GM12892 (cell line): ENCODE data around the gene ZDHHC20.
"Not testable (repeated sequence)": the region's sequence is repeated elsewhere in the genome, so short reads cannot be mapped to it uniquely, and the experiment has no call there.

Experiments used
- DNase-seq: peaks from one replicate; pipeline ENCODE4 v3.0.0; 2011; ENCODE audit not compliant: insufficient read length
- FAIRE-seq: peaks from 2 replicates; lab custom pipeline; 2011; peaks lifted over from hg19 to GRCh38; lab: Jason Lieb, UNC
- POLR2A ChIP-seq: IDR thresholded peaks from 2 replicates; pipeline ENCODE4 v1.6.1; 2011; ENCODE audit warnings: low read depth, low read length, control low read depth
- POLR2AphosphoS5 ChIP-seq: IDR thresholded peaks from 2 replicates; pipeline ENCODE4 v1.6.1; 2011; ENCODE audit warnings: low read depth, low read length, control low read depth
- TAF1 ChIP-seq: IDR thresholded peaks from 2 replicates; pipeline ENCODE4 v1.6.1; 2011; ENCODE audit warnings: low read depth, mild to moderate bottlenecking, control low read depth, low read length, borderline replicate concordance

The ZDHHC20 gene

GRCh38 chr13:21435231-21435630, 23.9 kb downstream of the ZDHHC20 start:
- TF ChIP-seq POLR2AphosphoS5 (no peak), TAF1 (no peak), POLR2A (no peak)
- no peak for FAIRE-seq
- no peak for DNase-seq

- no peak for FAIRE-seq
- no peak for DNase-seq
- TF ChIP-seq TAF1: no peak
- no peak for TF ChIP-seq POLR2AphosphoS5
- TF ChIP-seq POLR2A: no peak
Observed at GRCh38 chr13:21434588-21434987, 24.5 kb downstream of the ZDHHC20 start.

- DNase-seq (no peak), FAIRE-seq (no peak)
- TF ChIP-seq POLR2A: no peak
- TF ChIP-seq POLR2AphosphoS5: no peak
- no peak for TF ChIP-seq TAF1
Observed at GRCh38 chr13:21429211-21429610, 29.9 kb downstream of the ZDHHC20 start.

GRCh38 chr13:21427741-21428140, 31.4 kb downstream of the ZDHHC20 start:
- DNase-seq: no peak
- no peak for TF ChIP-seq POLR2A
- no peak for TF ChIP-seq POLR2AphosphoS5
- TF ChIP-seq TAF1: no peak
- FAIRE-seq: no peak

GRCh38 chr13:21426238-21426637, 32.9 kb downstream of the ZDHHC20 start:
- DNase-seq (no peak), FAIRE-seq (no peak)
- no peak for TF ChIP-seq POLR2A
- TF ChIP-seq POLR2AphosphoS5: no peak
- no peak for TF ChIP-seq TAF1

GRCh38 chr13:21420706-21421105, 38.4 kb downstream of the ZDHHC20 start:
- no peak for FAIRE-seq
- TF ChIP-seq TAF1 (no peak), POLR2A (no peak), POLR2AphosphoS5 (no peak)
- DNase-seq: no peak

GRCh38 chr13:21413013-21413412, 46.1 kb downstream of the ZDHHC20 start:
- DNase-seq (no peak), FAIRE-seq (no peak)
- TF ChIP-seq POLR2AphosphoS5 (no peak), TAF1 (no peak), POLR2A (no peak)

- DNase-seq, FAIRE-seq: not testable (repeated sequence)
Observed at GRCh38 chr13:21410453-21410852, 48.6 kb downstream of the ZDHHC20 start.

GRCh38 chr13:21405309-21405708, 53.8 kb downstream of the ZDHHC20 start:
- DNase-seq: no peak
- TF ChIP-seq POLR2A: no peak

GRCh38 chr13:21402586-21403307, 56.4 kb downstream of the ZDHHC20 start:
- no peak for DNase-seq

More at GRCh38 chr13:21405309-21405708, 53.8 kb downstream of the ZDHHC20 start:
- FAIRE-seq: no peak

GRCh38 chr13:21399741-21400140, 59.4 kb downstream of the ZDHHC20 start:
- DNase-seq (no peak), FAIRE-seq (no peak)
- no peak for TF ChIP-seq TAF1
- TF ChIP-seq POLR2AphosphoS5: no peak
- no peak for TF ChIP-seq POLR2A

More at GRCh38 chr13:21402586-21403307, 56.4 kb downstream of the ZDHHC20 start:
- FAIRE-seq: no peak
- TF ChIP-seq TAF1 (no peak), POLR2A (no peak), POLR2AphosphoS5 (no peak)

- FAIRE-seq (no peak), DNase-seq (no peak)
- TF ChIP-seq TAF1 (no peak), POLR2AphosphoS5 (no peak), POLR2A (no peak)
Observed at GRCh38 chr13:21395953-21396352, 63.1 kb downstream of the ZDHHC20 start.

GRCh38 chr13:21389124-21389523, 70.0 kb downstream of the ZDHHC20 start:
- FAIRE-seq (no peak), DNase-seq (no peak)
- TF ChIP-seq POLR2AphosphoS5: no peak
- TF ChIP-seq POLR2A: no peak
- TF ChIP-seq TAF1: no peak

GRCh38 chr13:21385710-21386109, 73.4 kb downstream of the ZDHHC20 start:
- no peak for FAIRE-seq
- DNase-seq: no peak
- TF ChIP-seq TAF1 (no peak), POLR2AphosphoS5 (no peak), POLR2A (no peak)
